ENCODE data around the gene BTNL9.
"Not testable (repeated sequence)": the region's sequence is repeated elsewhere in the genome, so short reads cannot be mapped to it uniquely, and the experiment has no call there.

Gene BTNL9

DNA sequence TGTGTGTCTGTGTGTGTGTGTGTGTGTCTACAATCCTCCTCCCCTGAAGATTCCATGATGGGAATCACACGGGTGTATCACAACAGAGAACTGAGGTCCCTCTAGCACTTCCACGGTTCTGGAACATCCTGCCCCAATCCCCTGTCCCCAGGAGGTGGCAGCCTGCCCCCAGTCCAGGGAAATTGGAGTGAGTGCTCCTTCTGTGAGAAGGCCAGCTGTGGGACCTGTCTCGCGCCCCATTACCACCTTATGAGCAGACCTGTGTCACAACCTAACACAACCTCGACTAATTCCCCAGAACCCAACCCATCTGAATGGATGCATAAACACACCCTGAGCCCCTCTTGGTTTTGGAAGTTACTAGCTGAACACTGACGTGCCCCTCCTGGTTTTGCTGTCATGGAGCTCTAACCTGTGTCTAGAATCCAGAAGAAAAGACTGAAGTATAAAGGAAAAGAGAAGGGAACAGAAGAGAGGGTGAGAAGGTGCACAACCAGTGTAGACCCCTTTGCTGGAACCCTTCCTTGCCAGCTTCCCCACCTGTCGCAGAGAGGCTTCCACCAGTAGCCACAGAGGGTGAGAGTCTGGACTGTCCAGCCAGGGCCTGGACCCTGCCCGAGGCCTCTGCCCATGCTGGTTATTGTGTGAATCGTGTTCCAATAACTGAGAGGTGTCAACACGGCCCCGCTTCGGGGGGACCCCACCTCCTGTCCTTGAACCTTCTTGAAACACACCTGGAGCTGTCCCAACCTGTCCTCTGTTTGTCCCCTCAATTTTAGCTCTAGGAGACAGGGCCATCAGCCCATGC is 3.4 kb downstream of the BTNL9 start:
- DNase-seq: no peak

DNA sequence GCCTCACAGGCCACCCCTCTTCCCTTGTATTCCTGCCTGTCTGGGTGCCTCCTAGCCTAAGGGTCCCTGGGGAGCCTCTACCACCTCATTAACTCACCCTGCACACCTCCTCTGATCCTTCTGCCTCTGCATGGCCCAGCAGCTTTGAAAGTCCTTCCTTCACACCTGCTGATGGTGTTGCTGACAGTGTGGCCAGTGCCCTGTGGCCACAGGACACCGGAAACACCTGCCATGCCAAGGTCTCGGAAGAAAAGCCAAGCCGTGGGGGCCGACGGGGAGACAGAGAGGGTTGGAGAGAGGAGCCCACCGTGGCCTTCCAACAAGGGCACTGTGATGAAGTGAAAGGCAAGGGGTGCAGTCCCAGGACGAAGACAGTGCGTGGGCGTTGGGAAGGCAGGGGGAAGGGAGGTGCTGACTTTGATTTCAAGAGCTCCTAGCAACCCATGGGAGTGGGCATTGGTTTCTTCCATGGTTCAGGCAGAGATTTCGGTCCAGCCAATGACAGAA is 4.1 kb downstream of the BTNL9 start:
- DNase-seq: no peak

DNA sequence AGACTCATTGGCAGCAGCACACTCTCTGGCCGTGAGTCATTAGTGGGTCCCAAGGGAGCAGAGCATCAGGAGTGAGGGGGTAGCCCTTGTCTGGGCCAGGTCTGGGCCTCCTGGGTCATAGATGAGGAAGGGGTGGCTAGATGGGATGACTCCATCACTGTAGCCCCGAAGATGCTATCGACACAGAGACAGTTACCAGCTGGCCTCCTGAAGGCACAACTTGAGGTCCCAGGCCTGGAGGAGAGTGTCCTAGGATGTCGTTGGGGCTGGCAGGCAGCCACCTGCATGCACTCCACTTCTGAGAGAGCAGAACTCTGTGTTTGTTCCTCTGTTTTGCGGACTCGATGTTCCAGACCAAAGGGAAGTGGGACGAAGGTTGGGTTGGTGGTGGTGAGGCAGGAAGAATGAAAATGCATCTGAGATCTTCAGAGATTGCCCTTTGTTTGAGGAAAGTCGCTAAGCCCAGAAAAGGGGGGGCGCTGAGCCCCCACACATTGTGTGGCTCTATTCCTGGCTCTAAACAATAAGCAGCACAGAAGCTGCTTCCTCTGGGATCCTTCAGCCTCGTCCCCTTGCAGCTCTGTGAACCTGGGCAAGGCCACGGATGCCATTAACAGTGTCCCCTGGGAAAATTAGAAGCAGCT is 4.7 kb downstream of the BTNL9 start:
- DNase-seq: no peak

DNA sequence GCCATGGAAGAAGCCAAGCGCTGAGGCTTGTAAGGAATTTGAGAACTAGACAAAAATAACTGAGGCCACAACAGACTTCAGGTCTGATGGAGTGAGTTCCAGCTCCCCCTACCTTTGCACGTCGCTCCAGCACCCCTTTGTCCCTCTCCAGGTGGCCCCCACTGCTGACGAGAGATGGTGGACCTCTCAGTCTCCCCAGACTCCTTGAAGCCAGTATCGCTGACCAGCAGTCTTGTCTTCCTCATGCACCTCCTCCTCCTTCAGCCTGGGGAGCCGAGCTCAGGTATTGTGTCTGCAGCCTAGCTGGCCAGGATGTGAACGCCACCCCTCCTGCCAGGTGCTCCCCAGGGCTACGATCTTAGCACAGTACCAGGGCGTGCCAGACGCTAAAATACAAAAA is 5.2 kb downstream of the BTNL9 start:
- no peak for DNase-seq

DNA sequence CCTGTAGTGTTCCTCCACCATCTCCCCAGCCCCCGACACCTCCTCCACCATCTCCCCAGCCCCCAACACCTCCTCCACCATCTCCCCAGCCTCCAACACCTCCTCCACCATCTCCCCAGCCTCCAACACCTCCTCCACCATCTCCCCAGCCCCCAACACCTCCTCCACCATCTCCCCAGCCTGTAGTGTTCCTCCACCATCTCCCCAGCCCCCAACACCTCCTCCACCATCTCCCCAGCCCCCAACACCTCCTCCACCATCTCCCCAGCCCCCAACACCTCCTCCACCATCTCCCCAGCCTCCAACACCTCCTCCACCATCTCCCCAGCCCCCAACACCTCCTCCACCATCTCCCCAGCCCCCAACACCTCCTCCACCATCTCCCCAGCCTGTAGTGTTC is 5.8 kb downstream of the BTNL9 start:
- DNase-seq: not testable (repeated sequence)

DNA sequence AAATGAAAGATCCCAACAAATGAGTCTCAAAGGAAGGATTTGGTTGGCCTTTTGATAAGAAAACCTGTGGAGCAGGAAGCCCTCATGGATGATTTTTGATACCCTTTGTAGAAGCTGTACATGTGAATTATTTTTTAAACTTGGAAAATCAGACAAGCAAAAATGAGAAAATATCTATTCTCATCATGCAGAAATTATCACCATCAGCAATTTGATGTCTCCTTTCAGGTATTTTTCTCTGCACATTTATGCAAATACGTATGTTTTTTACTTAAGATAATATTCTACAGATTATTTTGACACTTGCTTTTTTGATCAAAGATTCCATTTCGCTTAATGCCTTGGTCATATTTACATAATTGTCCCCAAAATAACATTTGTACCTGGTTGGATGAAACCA is 7.2 kb downstream of the BTNL9 start:
- DNase-seq: no peak

DNA sequence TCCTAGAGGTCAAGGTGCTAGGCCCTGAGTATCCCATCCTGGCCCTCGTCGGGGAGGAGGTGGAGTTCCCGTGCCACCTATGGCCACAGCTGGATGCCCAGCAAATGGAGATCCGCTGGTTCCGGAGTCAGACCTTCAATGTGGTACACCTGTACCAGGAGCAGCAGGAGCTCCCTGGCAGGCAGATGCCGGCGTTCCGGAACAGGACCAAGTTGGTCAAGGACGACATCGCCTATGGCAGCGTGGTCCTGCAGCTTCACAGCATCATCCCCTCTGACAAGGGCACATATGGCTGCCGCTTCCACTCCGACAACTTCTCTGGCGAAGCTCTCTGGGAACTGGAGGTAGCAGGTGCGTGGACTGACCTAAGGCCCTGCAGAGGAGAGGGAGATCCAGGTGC is 7.9 kb downstream of the BTNL9 start:
- no peak for DNase-seq

DNA sequence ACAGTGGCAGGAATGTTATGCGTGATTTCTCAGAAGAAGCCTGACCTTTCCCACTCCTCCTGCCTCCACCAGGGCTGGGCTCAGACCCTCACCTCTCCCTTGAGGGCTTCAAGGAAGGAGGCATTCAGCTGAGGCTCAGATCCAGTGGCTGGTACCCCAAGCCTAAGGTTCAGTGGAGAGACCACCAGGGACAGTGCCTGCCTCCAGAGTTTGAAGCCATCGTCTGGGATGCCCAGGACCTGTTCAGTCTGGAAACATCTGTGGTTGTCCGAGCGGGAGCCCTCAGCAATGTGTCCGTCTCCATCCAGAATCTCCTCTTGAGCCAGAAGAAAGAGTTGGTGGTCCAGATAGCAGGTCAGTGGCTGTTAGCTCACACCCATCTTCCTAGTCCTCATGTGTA is 9.9 kb downstream of the BTNL9 start:
- no peak for DNase-seq

DNA sequence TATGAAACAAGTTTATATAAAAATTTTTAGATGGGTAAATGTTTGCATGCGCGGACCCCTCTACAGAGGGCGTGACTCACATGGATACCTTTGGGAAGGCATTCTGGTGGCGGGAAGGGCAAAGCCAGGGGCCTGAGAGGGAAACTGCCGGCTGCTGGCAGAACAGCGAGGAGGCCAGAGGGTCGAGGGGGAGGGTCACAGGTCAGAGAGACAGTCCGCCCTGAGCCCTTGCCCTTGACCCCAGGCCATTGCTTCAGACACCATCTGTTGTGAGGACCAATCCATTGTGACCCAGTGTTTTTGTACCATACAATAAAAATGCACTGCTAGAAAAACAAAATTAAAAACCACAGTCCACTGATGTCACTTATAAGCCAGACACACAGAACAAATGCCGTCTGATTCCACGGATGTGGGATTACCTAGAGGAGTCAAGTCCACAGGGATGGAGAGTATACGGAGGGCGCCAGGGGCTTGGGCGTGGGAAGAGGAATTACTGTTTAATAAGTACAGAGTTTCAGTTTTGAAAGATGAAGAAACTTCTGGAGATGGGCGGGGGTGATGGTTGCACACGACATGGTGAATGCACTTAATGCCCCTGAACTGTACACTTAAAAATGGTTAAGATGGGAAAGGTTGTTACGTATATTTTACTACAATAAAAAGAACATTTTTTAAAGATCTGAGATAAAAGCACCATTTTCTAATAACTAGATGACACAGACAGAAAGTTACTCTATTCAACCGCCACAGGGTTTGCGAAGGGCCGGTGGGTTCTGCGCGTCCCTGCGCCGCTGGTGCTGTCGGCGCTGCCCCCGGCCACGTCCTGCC is 12.0 kb downstream of the BTNL9 start:
- no peak for DNase-seq

DNA sequence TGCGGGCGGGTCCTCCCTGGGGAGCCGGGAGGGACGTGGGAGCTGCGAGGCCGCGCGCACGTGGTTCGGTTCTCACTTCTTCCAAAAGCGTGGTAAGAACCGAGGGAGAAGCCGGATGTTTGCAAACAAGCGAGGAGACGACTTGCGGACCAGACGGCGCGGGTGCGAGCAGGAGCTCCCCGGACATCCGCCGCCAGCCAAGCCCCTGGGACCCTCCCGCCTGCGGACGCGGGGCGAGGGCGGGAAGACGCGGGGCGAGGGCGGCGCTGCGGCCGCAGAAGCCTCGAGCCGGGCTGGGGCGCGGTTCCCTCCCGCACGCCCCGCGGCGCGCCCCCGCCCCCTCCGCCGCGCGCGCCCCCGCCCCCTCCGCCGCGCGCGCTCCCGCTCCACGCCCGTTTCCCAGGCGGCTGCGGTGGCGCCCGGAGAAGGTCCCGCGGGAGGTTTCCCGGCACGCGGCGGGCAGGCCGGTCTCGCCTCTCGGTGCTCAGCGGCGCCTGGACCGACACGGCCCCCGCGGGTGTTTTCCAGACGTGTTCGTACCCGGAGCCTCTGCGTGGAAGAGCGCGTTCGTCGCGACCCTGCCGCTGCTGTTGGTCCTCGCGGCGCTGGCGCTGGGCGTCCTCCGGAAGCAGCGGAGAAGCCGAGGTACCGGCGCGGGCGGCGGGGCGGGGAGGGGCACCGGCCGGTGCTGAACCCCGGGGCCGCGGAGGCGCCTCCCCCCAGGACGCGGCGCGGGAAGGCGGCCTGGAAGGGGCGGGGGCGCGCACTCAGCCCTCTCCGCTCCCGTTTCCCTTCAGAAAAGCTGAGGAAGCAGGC is 12.8 kb downstream of the BTNL9 start:
- peak; percentile 62 for DNase-seq

DNA sequence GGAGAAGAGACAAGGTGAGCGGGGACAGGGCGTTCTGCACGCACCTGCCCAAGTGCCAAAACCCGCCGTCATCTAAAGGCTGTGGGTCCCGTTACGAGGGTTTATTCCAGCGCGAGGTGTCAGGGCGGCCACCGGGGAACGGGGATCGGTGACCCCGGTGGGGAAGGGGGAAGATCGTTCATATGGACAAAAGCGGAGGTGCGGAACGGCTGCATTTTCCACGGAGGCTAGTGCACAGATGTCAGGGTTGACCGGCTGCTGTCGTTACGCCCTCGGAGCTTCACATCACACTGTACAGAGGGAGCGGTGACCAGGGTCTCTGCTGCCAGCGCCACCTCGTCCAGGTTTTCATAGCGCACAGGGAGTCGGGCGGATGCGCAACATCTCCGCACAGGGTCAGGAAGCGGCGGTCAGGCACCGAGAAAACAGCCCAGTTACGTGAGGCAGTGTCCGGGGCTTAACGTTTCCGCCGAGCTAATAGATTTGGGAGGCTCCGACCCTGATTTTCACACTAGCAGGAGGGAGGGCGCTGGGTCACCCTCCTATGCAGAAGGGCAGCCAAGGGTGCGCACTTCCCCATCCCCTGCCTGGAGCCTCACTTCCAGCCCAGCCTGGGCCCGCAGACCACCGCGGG is 13.5 kb downstream of the BTNL9 start:
- DNase-seq: no peak

DNA sequence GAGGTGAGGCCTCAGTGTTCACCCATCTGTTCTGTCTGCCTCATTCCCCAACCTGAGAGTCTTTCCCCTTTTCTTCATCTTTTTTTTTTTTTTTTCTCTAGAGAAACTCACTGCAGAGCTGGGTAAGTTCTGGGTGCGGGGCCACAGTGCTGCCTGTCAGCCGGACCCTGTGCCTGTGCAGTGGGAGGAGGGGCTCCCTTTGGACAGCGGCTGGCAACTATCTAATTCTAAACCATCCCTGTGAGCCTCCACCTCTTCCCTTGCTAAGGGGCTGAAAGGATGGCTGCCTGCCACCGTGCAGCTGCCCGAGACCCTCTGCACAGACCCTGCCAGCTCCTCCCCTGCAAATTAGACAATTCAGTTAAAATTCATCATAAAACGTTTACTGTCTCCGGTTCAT is 14.1 kb downstream of the BTNL9 start:
- DNase-seq: no peak

DNA sequence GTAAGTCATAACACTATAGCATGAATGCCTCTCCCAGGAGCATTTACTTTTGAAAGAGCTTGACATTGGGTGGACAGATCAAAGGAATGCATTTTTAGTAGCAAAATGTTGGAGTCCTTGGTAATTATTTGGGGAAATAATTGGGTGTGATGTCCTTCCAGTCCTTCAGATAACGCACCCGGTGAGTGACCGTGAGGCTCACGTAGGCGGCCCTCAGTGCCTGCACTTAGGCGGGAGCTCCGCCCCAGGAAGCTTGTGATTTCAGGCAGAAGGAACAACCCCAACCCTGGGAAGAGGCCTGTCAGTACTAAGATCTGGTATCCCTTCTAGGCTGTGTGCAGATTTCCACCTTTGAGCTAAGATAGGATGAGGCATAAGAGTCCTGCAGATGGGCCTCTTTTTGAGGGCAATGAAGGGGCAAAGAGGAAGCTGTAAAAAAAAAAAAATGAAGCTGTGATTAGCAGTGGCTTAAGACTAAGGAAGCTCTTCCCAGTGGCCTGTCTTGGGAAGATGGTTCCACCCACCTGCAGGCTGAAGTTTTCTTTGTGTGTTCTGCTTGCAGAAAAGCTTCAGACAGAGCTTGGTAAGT is 14.9 kb downstream of the BTNL9 start:
- no peak for DNase-seq

DNA sequence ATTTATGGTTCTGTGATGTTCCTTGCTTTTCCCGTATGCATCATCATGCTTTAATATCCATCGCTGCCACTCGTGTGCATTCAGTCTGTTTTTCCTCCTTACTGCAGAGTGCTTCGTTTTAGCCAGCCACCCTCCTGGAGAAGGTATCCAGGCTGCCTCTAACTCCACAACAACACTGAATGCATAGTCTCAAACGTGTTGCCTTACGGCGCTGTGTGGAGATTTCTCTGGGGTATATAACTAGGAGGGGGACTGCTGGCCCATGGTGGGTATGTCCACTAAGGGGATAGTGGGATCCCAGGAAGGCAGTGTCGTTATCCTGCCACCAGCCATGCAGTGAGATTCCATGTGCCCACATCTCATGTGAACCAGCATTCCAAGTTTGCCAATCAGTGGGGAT is 16.4 kb downstream of the BTNL9 start:
- DNase-seq: no peak

DNA sequence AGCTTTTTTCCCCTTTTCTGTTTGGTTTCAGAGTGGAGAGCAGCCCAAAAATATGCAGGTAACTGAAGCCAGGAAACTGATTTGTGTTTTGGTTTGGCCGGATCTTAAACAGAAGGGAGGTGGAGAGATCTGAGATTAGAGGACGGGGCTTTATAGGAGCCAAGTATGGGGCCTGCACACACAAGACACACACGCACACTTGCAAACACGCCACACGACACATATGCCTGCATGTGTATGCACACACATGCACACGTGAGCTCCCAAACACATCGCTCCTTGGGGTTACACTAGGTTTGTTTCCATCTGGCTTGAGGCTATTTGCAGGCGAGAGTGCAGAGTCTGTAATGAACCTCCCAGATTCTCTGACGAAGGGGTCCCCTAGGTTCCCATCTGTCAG is 18.3 kb downstream of the BTNL9 start:
- DNase-seq: no peak

DNA sequence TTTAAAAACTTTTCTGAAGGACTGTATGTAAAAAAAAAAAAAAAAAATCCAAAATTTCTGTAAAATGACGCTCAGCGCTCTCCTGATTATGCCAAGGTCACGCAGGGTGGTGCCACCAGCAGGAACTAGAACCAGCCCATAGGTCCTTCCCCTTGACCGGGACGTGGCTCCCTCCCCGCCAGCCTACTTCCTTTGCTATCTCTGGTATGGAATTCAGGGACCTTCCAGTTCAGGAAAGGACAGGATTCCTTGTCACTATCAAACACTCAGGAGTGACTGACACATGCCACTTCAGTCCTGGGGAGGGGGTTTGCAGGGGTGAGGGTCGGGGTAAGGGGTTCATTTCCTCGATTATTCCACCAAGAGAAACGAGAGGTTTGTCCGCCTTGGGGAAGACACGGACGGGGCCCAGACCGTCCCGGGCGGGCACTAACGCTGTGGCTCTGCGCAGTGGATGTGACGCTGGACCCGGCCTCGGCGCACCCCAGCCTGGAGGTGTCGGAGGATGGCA is 18.8 kb downstream of the BTNL9 start:
- no peak for DNase-seq

DNA sequence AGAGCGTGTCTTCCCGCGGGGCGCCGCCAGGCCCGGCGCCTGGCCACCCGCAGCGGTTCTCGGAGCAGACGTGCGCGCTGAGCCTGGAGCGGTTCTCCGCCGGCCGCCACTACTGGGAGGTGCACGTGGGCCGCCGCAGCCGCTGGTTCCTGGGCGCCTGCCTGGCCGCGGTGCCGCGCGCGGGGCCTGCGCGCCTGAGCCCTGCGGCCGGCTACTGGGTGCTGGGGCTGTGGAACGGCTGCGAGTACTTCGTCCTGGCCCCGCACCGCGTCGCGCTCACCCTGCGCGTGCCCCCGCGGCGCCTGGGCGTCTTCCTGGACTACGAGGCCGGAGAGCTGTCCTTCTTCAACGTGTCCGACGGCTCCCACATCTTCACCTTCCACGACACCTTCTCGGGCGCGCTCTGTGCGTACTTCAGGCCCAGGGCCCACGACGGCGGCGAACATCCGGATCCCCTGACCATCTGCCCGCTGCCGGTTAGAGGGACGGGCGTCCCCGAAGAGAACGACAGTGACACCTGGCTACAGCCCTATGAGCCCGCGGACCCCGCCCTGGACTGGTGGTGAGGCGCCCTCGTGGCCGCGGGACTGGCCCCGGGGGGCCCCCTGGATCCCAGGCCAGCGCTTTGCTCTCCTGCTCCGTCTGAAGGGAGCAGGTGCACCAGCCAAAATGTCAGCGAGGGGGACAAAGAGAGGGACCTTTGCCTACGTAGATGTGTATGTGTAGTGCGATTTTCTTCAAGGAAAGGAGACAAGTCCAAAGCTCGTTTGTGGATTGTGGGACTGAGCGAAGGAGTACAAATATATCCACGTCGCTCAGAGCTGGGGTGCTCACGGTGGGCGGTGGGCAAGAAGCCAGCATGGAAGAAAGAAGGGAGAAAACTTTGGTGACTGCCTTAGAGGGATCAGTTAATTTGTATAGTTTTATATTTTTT is 19.5 kb downstream of the BTNL9 start:
- no peak for DNase-seq

DNA sequence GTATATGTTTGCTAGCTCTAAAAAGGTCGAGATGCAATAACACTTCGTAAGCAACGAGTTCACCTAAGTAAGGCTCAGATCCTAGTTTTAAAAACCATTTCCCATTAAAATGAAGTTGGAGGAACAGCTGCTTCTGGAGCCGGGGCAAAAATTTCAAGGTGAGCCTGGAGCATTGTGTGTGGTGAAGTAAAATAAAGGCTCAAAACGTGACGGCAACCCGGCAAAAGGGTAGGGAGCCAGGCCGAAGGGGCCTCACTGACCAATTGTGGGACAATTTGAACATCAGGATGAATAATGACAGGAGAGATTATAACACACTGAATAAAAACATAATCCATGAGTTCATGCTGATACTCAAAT is 20.1 kb downstream of the BTNL9 start:
- DNase-seq: no peak

DNA sequence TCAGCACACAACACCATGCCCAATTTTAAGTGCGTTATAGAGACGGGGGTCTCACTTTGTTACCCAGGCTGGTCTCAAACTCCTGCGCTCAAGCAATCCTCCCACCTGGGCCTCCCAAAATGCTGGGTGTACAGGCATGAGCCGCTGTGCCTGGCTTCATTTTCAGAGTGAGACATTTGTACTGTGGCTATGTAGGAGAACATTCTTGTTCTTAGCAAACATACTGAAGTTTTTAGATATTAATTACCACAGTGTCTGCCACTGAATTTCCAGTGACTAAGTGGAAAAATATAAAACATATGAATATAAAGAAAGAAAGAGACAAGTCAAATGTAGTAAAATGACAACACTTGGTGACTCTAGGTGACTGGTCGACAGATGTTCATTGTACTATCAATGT is 20.9 kb downstream of the BTNL9 start:
- no peak for DNase-seq

DNA sequence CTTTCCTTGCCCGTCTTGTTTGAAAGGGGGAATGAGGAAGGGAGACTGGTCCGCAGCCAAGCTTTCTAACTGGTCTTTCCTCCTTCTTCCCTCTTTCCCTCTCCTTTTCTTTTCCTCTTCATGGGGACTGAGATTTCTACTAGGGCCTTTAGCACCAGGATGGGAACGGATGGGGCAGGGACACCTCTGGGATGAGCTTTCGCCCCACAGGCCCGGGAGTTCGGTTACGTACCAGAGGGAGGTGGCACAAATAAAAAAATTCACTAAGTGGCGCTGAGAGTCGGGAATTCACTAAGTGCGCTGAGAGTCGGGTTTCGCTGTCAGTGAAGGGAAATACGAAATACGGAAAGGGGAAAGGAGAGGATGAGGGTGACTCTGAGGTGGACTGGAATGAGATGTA is 21.6 kb downstream of the BTNL9 start:
- DNase-seq: no peak

DNA sequence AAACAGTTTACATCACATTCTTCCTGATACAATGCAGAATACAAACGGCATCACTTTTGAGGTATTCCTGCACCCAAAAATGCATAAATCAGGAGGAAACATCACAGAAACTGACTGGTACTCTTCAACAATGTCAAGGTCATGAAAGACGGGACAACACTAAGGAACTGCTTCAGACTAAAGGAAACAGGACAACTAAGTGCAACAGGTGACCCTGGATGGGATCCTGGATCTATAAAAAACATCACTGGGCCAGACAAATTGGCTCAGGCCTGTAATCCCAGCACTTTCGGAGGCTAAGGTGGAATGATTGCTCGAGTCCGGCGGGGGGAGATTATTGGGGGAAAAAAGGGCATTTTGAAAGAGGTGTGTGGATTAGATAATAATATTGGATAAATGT is 22.6 kb downstream of the BTNL9 start:
- no peak for DNase-seq

Measured in activated CD8-positive, alpha-beta memory T cell treated with anti-CD3 and anti-CD28 coated beads, Interleukin-2, amount 50 U/mL, for 48 hours (primary cell).